ENCODE measurements around the gene SARDH. TPM values are rescaled to one million over a fixed set of nuclear protein-coding genes. Genes with fewer than 3 reads are reported as not detected.

The SARDH gene
- total and polyA plus RNA-seq, 9 of the 15 experiments (the other 6 are each of a cell fraction or from before 2014, with no cell fraction given), result 0.14 TPM; not detected in 8

- intact Hi-C loops (cut with micrococcal nuclease), result no loop called here
Observed at GRCh38 chr9:133717113-133718031, 20.8 kb downstream of the SARDH start.

More at GRCh38 chr9:133717113-133718031, 20.8 kb downstream of the SARDH start:
- no peak overlapping the region for H2AFZ ChIP-seq (ENCODE audit: low read depth, low read length)
- FAIRE-seq (no peak), ATAC-seq (no peak), DNase-seq (ENCODE audit: extremely low read depth in 1 of 4, low spot score in 3 of 4) (no peak)
- TF ChIP-seq BACH1 (tag; IDR thresholded peaks at IDR 0.05), result no peak
- TF ChIP-seq TFAP4 (CRISPR knock-in tag; IDR thresholded peaks at IDR 0.05; ENCODE audit: borderline replicate concordance), result no peak
- no peak for TF ChIP-seq HDAC8 (tag; IDR thresholded peaks at IDR 0.05)
- TF ChIP-seq ZNF778 (CRISPR knock-in tag; IDR thresholded peaks at IDR 0.05), result no peak
- TF ChIP-seq NCOA2 (IDR thresholded peaks at IDR 0.05; ENCODE audit: partially characterized antibody in 2 of 2), result no peak
- no peak for TF ChIP-seq CREM (IDR thresholded peaks at IDR 0.05; ENCODE audit: low read depth)
- TF ChIP-seq RB1 (IDR thresholded peaks at IDR 0.05; ENCODE audit: low read depth), result no peak
- no peak for TF ChIP-seq BRF1 (IDR thresholded peaks at IDR 0.05; ENCODE audit: borderline replicate concordance, extremely low read depth, insufficient read length)
- TF ChIP-seq ZNF12 (CRISPR knock-in tag; IDR thresholded peaks at IDR 0.05), result no peak
- no peak for TF ChIP-seq HOMEZ (CRISPR knock-in tag; IDR thresholded peaks at IDR 0.05)
- TF ChIP-seq SP2 (IDR thresholded peaks at IDR 0.05; ENCODE audit: extremely low read depth, low read depth, low read length, poor library complexity, severe bottlenecking), result no peak
- TF ChIP-seq JUN (IDR thresholded peaks at IDR 0.05; ENCODE audit: borderline replicate concordance, low read depth, low read length), result no peak
- no peak for TF ChIP-seq JUN (CRISPR knock-in tag; IDR thresholded peaks at IDR 0.05; ENCODE audit: borderline replicate concordance)
- no peak for TF ChIP-seq ZFPM2 (CRISPR knock-in tag; IDR thresholded peaks at IDR 0.05)
- no peak for TF ChIP-seq SMARCA5 (IDR thresholded peaks at IDR 0.05)
- no peak for TF ChIP-seq ZNF311 (CRISPR knock-in tag; IDR thresholded peaks at IDR 0.05)
- TF ChIP-seq RBM39 (optimal IDR thresholded peaks at IDR 0.05; ENCODE audit: low read depth, low read length), result no peak
- no peak overlapping the region for H3K9ac ChIP-seq (ENCODE audit: insufficient read depth in 1 of 2, low read depth in 2 of 2, low read length in 2 of 2)
- no TSS peak for BruUV-seq (replicated peaks)
- no peaks in the 10 kb centered on the region for H3K9me3 ChIP-seq (replicated peaks; ENCODE audit: control insufficient read depth, insufficient read depth, low read depth, low read length)
- POLR2A ChIA-PET, result interaction anchor here (0.6 kb wide), 1 partner anchor 1911 kb away, joined by 4 read pairs; no protein-coding TSS in a partner anchor
- H3K4me2 ChIP-seq (ENCODE audit: insufficient read depth, low read length), result no peak overlapping the region
- H3K27ac ChIP-seq (ENCODE audit: extremely low read depth, low read depth, low read length), result no peak overlapping the region
- H3K79me2 ChIP-seq (ENCODE audit: control insufficient read depth, insufficient read depth, low read length), result no peaks in the 10 kb centered on the region
- no peak overlapping the region for H3K4me3 ChIP-seq
- H3K36me3 ChIP-seq (ENCODE audit: control insufficient read depth, insufficient read depth, low read length), result no peaks in the 10 kb centered on the region
- peaks cover 10 to 53% of the 10 kb centered on the region in 2 experiments; a peak in 4 of 5 replicates for H3K27me3 ChIP-seq (ENCODE audit: control insufficient read depth in 2 of 2, insufficient read depth in 2 of 2, low read length in 2 of 2)
- H3K4me1 ChIP-seq (replicated peaks in 1 of 2; ENCODE audit: control insufficient read depth in 2 of 2, insufficient read depth in 2 of 2, low read length in 2 of 2), result peaks cover 0 to 10% of the 10 kb centered on the region in 2 experiments; a peak in 2 of 5 replicates
- H3K9me1 ChIP-seq (ENCODE audit: control insufficient read depth, insufficient read depth, low read length), result no peaks in the 10 kb centered on the region
- CTCF ChIA-PET (ENCODE audit: low intra/inter-chr PET ratio), result interaction anchor here (0.7 kb wide), 1 partner anchor 199 kb away, joined by 3 read pairs; no protein-coding TSS in a partner anchor
- peaks cover 14% of the 10 kb centered on the region for H4K20me1 ChIP-seq (replicated peaks; ENCODE audit: control insufficient read depth, insufficient read depth, low read length)
- WGBS (ENCODE audit: insufficient coverage, low coverage, missing lambda C conversion rate), result 0% methylated on average over 17 of the region's 20 CpGs
- in situ Hi-C loops (cut with MboI), result no loop called here
